Measurements from ENCODE around the gene PIP4K2C.

- TF ChIP-seq CTCF (conservative IDR thresholded peaks at IDR 0.05; ENCODE audit: low read length): no peak
- no peak for TF ChIP-seq EZH2phosphoT487 (IDR thresholded peaks at IDR 0.05; ENCODE audit: borderline replicate concordance, low read depth, low read length)
These were observed 32.1 kb upstream of the PIP4K2C start for GRCh38 chr12:57558864-57559263.

Measured in OCI-LY7 (cell line).